Measurements from ENCODE around the gene LUC7L3.

LUC7L3 gene

GRCh38 chr17:50684612-50685333 lies 34.6 kb upstream of the LUC7L3 start:
- no peak overlapping the region for H3K27ac ChIP-seq (replicated peaks)
- no peak for TF ChIP-seq REST (IDR thresholded peaks at IDR 0.05; ENCODE audit: insufficient replicate concordance, low read depth)
- TF ChIP-seq GABPA (IDR thresholded peaks at IDR 0.05; ENCODE audit: low read depth) = no peak
- TF ChIP-seq SPI1 (IDR thresholded peaks at IDR 0.05; ENCODE audit: borderline replicate concordance, low read depth) = no peak
- no peak for TF ChIP-seq CTCF (IDR thresholded peaks at IDR 0.05; ENCODE audit: insufficient read depth, low read length)
- TF ChIP-seq POLR2AphosphoS5 (IDR thresholded peaks at IDR 0.05; ENCODE audit: low read depth) = no peak
- no peak for DNase-seq (ENCODE audit: low read depth in 1 of 2, low spot score in 1 of 2)

GRCh38 chr17:50685334-50685665 lies 34.1 kb upstream of the LUC7L3 start:
- H3K27ac ChIP-seq (replicated peaks) = no peak overlapping the region
- no peak for DNase-seq (ENCODE audit: low read depth in 1 of 2, low spot score in 1 of 2)
- no peak overlapping the region for H3K4me3 ChIP-seq (replicated peaks; ENCODE audit: insufficient read depth, low read length)
- TF ChIP-seq REST (IDR thresholded peaks at IDR 0.05; ENCODE audit: insufficient replicate concordance, low read depth) (no peak), CTCF (IDR thresholded peaks at IDR 0.05; ENCODE audit: insufficient read depth, low read length) (no peak), POLR2AphosphoS5 (IDR thresholded peaks at IDR 0.05; ENCODE audit: low read depth) (no peak), SPI1 (IDR thresholded peaks at IDR 0.05; ENCODE audit: borderline replicate concordance, low read depth) (no peak), GABPA (IDR thresholded peaks at IDR 0.05; ENCODE audit: low read depth) (no peak)
- H3K27me3 ChIP-seq (ENCODE audit: insufficient read depth, poor library complexity, severe bottlenecking) = peaks cover 4% of the 10 kb centered on the region

More at GRCh38 chr17:50684612-50685333, 34.6 kb upstream of the LUC7L3 start:
- Histone ChIP-seq H3K27me3 (ENCODE audit: insufficient read depth, poor library complexity, severe bottlenecking) (peaks cover 4% of the 10 kb centered on the region), H3K4me3 (replicated peaks; ENCODE audit: insufficient read depth, low read length) (no peak overlapping the region)

- Histone ChIP-seq H3K27me3 (ENCODE audit: insufficient read depth, poor library complexity, severe bottlenecking) (no peaks in the 10 kb centered on the region), H3K4me3 (replicated peaks; ENCODE audit: insufficient read depth, low read length) (no peak overlapping the region), H3K27ac (replicated peaks) (no peak overlapping the region)
- DNase-seq (ENCODE audit: low read depth in 1 of 2, low spot score in 1 of 2) = no peak
- TF ChIP-seq SPI1 (IDR thresholded peaks at IDR 0.05; ENCODE audit: borderline replicate concordance, low read depth) = no peak
- TF ChIP-seq REST (IDR thresholded peaks at IDR 0.05; ENCODE audit: insufficient replicate concordance, low read depth) = no peak
- TF ChIP-seq POLR2AphosphoS5 (IDR thresholded peaks at IDR 0.05; ENCODE audit: low read depth) = no peak
- no peak for TF ChIP-seq GABPA (IDR thresholded peaks at IDR 0.05; ENCODE audit: low read depth)
- TF ChIP-seq CTCF (IDR thresholded peaks at IDR 0.05; ENCODE audit: insufficient read depth, low read length) = no peak
Observed at GRCh38 chr17:50685691-50686493, 33.5 kb upstream of the LUC7L3 start.
